Panc1 (cell line): ENCODE results near the gene GNA12. TPM values are rescaled to one million over a fixed set of nuclear protein-coding genes. Genes with fewer than 3 reads are reported as not detected.

Experiments
- ATAC-seq: fragments of 200-7000 bp; cut with Tn5 transposase; 2 replicates; pipeline ENCODE4 v1.9.1; 2020; ENCODE audit warnings: mild to moderate bottlenecking, moderate library complexity
- BruUV-seq: library from RNA; stranded (reverse); fragments of 400-500 nt; replicated peaks from 2 replicates; lab custom pipeline; 2021; lab: Mats Ljungman, UMichigan
- CTCF ChIA-PET: fragments of 300-600 bp; sonication (Branson Sonifier 250); formaldehyde crosslinking; loops from one replicate; lab custom pipeline; 2022; ENCODE audit warnings: antibody characterized with exemption; lab: Charles Lee
- POLR2A ChIA-PET: fragments of 300-600 bp; sonication (Branson Sonifier 250); formaldehyde crosslinking; loops from one replicate; lab custom pipeline; 2022; ENCODE audit warnings: antibody characterized with exemption; lab: Charles Lee
- DNase-seq: peaks from one replicate; pipeline ENCODE4 v3.0.0-alpha.2; 2010; ENCODE audit warnings: low read depth, low spot score
- H3K27ac ChIP-seq: 2 replicates; pipeline ENCODE4 v1.5.1; 2011; ENCODE audit warnings: mild to moderate bottlenecking, low read length, inconsistent platforms
- H3K27me3 ChIP-seq: fragments of 200-500 bp; sonication (Bioruptor generic); 2 replicates; pipeline ENCODE4 v1.6.0; 2014; ENCODE audit warnings: low read length, inconsistent platforms; ENCODE audit not compliant: control insufficient read depth, insufficient read depth
- H3K36me3 ChIP-seq: fragments of 200-500 bp; sonication (Bioruptor generic); 2 replicates; pipeline ENCODE4 v1.5.1; 2014; ENCODE audit warnings: inconsistent platforms, mild to moderate bottlenecking, low read length, moderate library complexity; ENCODE audit not compliant: control insufficient read depth, insufficient read depth
- H3K4me1 ChIP-seq: 2 replicates; pipeline ENCODE4 v1.5.1; 2011; ENCODE audit warnings: inconsistent platforms, mild to moderate bottlenecking, low read length, moderate library complexity; ENCODE audit not compliant: control insufficient read depth, insufficient read depth
- H3K4me3 ChIP-seq, 2 experiments: 2 replicates each; pipeline ENCODE4 v1.5.1; 2011 to 2012; ENCODE audit warnings: low read depth in 2 of 2, low read length in 2 of 2, mild to moderate bottlenecking in 2 of 2, inconsistent platforms in 1 of 2, moderate library complexity in 1 of 2
- H3K9me3 ChIP-seq: fragments of 200-500 bp; sonication (Bioruptor generic); 2 replicates; pipeline ENCODE4 v1.5.1; 2014; ENCODE audit warnings: low read depth, mild to moderate bottlenecking, inconsistent platforms, low read length, moderate library complexity; ENCODE audit not compliant: control insufficient read depth, insufficient read depth
- POLR2AphosphoS5 ChIP-seq: IDR thresholded peaks from 2 replicates; pipeline ENCODE4 v1.6.1; 2012; ENCODE audit warnings: mild to moderate bottlenecking, low read depth, low read length, moderate library complexity
- SIN3A ChIP-seq: IDR thresholded peaks from 2 replicates; pipeline ENCODE4 v1.6.1; 2012; ENCODE audit warnings: low read depth, mild to moderate bottlenecking, low read length, moderate library complexity, borderline replicate concordance; ENCODE audit not compliant: insufficient read depth
- TCF7L2 ChIP-seq: IDR thresholded peaks from 2 replicates; pipeline ENCODE4 v1.6.1; 2011; ENCODE audit warnings: mild to moderate bottlenecking, low read depth, low read length, inconsistent platforms
- in situ Hi-C: cut with HindIII; loops from 2 replicates; pipeline ENCODE4 v1.10.0; 2016; ENCODE audit warnings: low sequenced_read_pairs, low pct_unique_long_range_greater_than_20kb
- intact Hi-C: fragments of 100-400 bp; cut with micrococcal nuclease; formaldehyde crosslinking; loops from one replicate; pipeline ENCODE4 v1.10.0; 2022; ENCODE audit not compliant: unreplicated experiment
- total RNA-seq: library from RNA; stranded (reverse); gene quantifications from one replicate; pipeline ENCODE4 v1.2.1, GENCODE V29; 2021; ENCODE audit not compliant: unreplicated experiment
- TF ChIP-seq, protein P1 (sequence below): fragments of 450-650 bp; IDR thresholded peaks from 2 replicates; pipeline ENCODE4 v1.5.1; 2017; ENCODE audit warnings: mild to moderate bottlenecking
- TF ChIP-seq, protein P2 (sequence below), 2 experiments: IDR thresholded peaks; 2 replicates each; pipeline ENCODE4 v1.6.1; 2011 to 2012; ENCODE audit warnings: low read depth in 2 of 2, control low read depth in 1 of 2, low read length in 1 of 2, mild to moderate bottlenecking in 1 of 2, moderate library complexity in 1 of 2; ENCODE audit not compliant: insufficient read depth in 1 of 2

GNA12 gene
- total RNA-seq, 1 experiment from 2014 or later = 139 TPM

DNA sequence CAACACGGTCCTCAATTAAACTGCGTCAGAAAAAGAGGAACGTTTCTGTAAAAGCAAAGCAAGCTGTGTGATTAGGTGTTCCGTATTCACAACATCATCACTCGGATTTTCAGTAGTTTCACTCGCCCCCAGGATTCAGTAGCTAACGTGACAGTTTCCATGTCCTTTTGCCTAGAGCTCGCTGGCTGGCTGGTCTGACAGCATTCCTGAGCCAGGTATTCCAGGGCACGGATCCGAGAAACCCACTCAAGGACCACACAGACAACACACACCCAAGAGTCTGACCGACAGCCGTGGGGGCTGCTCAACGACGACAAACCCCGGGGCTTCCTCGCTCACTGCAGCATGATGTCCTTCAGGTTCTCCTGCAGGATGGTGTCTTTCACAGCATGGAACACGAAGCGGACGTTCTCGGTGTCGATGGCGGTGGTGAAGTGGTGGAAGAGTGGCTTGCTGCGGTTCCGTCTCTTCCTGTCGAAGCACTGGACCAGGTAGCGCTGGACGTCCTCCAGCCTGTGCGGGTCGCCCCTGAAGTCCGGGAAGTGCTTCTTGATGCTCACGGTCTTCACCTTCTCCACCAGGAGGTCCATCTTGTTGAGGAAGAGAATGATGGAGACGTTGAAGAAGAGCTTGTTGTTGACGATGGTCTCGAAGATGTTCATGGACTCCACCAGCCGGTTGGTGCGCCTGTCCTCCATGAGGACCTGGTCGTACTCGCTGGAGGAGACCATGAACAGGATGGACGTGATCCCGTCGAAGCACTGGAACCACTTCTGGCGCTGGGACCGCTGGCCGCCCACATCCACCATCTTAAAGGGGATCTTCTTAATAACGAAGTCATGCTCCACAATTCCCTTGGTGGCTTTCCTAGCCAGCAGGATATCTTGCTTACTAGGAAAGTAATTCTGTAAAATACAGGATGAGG lies 113.0 kb downstream of the GNA12 start:
- in situ Hi-C loops = no loop called here
- ATAC-seq (no peak), DNase-seq (no peak)
- Histone ChIP-seq H3K9me3 (no peaks in the 10 kb centered on the region), H3K36me3 (peaks cover 8% of the 10 kb centered on the region; the same call in 1 of the 2 replicates), H3K27ac (no peak overlapping the region), H3K4me1 (peaks cover 9% of the 10 kb centered on the region; the same call in 1 of the 2 replicates), H3K27me3 (no peaks in the 10 kb centered on the region), H3K4me3 (no peak overlapping the region)
- POLR2A ChIA-PET = no interaction called here
- intact Hi-C loops = no loop called here
- no TSS peak for BruUV-seq
- CTCF ChIA-PET = no interaction called here
- TF ChIP-seq, protein P1, sequence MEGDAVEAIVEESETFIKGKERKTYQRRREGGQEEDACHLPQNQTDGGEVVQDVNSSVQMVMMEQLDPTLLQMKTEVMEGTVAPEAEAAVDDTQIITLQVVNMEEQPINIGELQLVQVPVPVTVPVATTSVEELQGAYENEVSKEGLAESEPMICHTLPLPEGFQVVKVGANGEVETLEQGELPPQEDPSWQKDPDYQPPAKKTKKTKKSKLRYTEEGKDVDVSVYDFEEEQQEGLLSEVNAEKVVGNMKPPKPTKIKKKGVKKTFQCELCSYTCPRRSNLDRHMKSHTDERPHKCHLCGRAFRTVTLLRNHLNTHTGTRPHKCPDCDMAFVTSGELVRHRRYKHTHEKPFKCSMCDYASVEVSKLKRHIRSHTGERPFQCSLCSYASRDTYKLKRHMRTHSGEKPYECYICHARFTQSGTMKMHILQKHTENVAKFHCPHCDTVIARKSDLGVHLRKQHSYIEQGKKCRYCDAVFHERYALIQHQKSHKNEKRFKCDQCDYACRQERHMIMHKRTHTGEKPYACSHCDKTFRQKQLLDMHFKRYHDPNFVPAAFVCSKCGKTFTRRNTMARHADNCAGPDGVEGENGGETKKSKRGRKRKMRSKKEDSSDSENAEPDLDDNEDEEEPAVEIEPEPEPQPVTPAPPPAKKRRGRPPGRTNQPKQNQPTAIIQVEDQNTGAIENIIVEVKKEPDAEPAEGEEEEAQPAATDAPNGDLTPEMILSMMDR = no peak
- TF ChIP-seq, protein P2, sequence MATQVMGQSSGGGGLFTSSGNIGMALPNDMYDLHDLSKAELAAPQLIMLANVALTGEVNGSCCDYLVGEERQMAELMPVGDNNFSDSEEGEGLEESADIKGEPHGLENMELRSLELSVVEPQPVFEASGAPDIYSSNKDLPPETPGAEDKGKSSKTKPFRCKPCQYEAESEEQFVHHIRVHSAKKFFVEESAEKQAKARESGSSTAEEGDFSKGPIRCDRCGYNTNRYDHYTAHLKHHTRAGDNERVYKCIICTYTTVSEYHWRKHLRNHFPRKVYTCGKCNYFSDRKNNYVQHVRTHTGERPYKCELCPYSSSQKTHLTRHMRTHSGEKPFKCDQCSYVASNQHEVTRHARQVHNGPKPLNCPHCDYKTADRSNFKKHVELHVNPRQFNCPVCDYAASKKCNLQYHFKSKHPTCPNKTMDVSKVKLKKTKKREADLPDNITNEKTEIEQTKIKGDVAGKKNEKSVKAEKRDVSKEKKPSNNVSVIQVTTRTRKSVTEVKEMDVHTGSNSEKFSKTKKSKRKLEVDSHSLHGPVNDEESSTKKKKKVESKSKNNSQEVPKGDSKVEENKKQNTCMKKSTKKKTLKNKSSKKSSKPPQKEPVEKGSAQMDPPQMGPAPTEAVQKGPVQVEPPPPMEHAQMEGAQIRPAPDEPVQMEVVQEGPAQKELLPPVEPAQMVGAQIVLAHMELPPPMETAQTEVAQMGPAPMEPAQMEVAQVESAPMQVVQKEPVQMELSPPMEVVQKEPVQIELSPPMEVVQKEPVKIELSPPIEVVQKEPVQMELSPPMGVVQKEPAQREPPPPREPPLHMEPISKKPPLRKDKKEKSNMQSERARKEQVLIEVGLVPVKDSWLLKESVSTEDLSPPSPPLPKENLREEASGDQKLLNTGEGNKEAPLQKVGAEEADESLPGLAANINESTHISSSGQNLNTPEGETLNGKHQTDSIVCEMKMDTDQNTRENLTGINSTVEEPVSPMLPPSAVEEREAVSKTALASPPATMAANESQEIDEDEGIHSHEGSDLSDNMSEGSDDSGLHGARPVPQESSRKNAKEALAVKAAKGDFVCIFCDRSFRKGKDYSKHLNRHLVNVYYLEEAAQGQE (IDR thresholded peaks at IDR 0.05; ENCODE audit: insufficient read depth in 1 of 2, low read depth in 2 of 2, low read length in 1 of 2) = no peak
- TF ChIP-seq SIN3A = no peak

DNA sequence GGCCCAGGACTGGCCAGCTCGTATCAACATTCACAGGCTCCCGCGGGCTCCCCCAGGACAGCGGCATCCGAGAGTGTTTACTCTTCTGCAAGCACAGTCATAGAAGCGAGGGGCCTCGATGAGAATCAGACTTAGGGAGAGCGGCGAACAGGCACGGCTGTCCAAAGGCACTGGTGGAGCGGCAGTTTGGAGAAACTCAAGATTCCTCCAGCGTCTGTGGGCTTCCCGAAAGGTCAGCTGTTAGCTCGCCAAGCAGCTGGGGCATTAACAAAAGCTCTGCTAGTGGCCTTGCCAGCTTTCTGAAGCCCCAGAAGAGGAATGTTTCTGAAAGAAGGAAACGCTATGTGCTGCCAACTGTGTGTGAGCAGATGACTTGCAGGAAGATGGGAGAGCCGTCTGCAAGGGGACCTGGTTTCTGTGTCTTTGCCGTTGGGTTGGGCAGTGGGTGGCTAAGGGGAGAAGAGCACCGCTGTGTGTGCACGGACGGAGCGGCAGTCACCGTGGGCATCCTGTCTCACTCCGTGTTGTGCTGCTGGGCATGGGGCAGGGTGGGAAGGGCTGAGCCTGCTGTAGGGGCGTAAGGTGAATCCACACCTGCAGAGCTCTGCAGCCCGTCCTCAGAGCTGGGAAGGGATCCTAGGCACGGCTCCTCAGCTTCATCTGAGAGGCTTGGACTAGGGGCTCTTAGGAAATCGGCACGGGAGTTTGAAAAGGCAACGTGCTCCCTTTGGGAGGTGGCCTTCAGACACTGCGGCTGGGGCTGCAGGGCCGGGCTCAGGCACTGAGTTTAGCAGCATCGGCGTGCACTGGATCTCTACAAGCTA lies 114.0 kb downstream of the GNA12 start:
- in situ Hi-C loops (no loop called here), intact Hi-C loops (no loop called here)
- no peaks in the 10 kb centered on the region for H3K27me3 ChIP-seq
- peaks cover 8% of the 10 kb centered on the region; the same call in 1 of the 2 replicates for H3K36me3 ChIP-seq
- H3K27ac ChIP-seq = no peak overlapping the region
- DNase-seq = no peak
- TSS peak; percentile 9 for BruUV-seq
- POLR2A ChIA-PET = no interaction called here
- no peaks in the 10 kb centered on the region for H3K9me3 ChIP-seq
- H3K4me1 ChIP-seq = peaks cover 5% of the 10 kb centered on the region; the same call in 1 of the 2 replicates
- no peak for ATAC-seq
- CTCF ChIA-PET = no interaction called here
- no peak overlapping the region for H3K4me3 ChIP-seq
- TF ChIP-seq, protein P2 (IDR thresholded peaks at IDR 0.05; ENCODE audit: insufficient read depth in 1 of 2, low read depth in 2 of 2, low read length in 1 of 2) = no peak
- TF ChIP-seq SIN3A (no peak), TCF7L2 (no peak), POLR2AphosphoS5 (no peak)
- TF ChIP-seq, protein P1 = no peak
